ENCODE measurements around the gene SPDYE3. TPM values are rescaled to one million over a fixed set of nuclear protein-coding genes. Genes with fewer than 3 reads are reported as not detected.
"Not testable (repeated sequence)": the region's sequence is repeated elsewhere in the genome, so short reads cannot be mapped to it uniquely, and the experiment has no call there.

Gene SPDYE3
- total RNA-seq, 4 donors from 2014 or later = not detected

DNA sequence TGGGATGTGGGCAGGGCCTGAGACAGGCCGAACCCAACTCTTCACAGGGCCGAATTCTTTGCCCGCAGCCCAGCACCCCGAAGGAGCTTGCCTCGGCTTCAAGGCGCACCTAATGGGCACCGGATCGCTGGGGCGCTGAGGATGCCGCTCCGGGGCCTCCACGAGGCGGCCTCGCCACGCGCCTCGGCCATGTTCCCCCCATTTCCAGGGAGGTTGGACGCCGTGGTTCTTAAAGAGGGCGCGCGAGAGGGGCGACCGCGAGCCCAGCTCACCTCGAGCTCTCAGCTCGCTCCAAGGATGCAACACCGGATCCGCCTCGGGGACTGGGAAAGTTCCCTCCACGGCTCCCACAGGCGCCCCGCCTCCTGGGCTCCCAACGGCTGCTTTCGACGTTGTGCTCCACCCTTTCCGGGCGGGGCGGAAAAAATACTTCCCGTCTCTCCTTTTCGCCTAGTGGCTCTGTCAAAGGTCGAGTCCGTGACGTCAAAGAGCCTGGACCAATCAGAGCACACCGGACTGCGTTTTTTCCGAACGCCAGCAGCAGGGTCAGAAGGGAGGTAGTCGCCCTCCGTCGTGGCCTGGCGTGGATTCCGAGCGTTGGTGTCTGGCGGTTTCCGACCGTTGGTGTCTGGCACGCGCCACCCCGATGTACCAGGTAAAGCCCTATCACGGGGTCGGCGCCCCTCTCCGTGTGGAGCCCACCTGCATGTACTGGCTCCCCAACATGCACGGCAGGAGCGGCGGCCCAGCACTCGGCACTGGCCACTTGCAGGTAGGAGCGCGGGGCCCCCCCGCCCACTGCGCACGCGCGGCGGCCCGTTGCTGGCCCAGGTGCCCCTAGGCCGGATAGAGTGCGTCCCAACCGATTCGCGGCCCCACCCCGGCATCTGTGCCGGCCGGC, 28.3 kb downstream of the SPDYE3 start:
- ATAC-seq = peak; percentile 99 to 100

GRCh38 chr7:100338083-100338696, 30.7 kb downstream of the SPDYE3 start:
- ATAC-seq, H3K9me3 ChIP-seq, H3K27me3 ChIP-seq, H3K4me3 ChIP-seq, DNase-seq: not testable (repeated sequence)
- Histone ChIP-seq H3K27ac (peak overlapping the region; percentile 22 to 97 (median 94)), H3K36me3 (peaks cover 0 to 22% of the 10 kb centered on the region in 2 donors), H3K4me1 (peaks cover 22 to 31% of the 10 kb centered on the region in 2 donors)
- intact Hi-C loops (cut with DNase I; ENCODE audit: low total_unique reads) = loop anchor here (5.0 kb wide), 1 partner anchor 89 kb away; the partner anchor contains the start of genes MEPCE and ZCWPW1
- in situ Hi-C loops (cut with MboI; ENCODE audit: low sequenced_read_pairs in 4 of 4) = loop anchor here in 2 of 4 donors (25.0 kb wide), 2 partner anchors 176 to 201 kb away; partner anchors contain the start of genes GAL3ST4 (in 1 of the 2), LAMTOR4 (in 1 of the 2), MBLAC1 (in 1 of the 2) and TRAPPC14 (in 1 of the 2)

More for the DNA sequence above, 28.3 kb downstream of the SPDYE3 start:
- Histone ChIP-seq H3K4me3 (peak overlapping the region; percentile 77 to 90 (median 82)), H3K27ac (peak overlapping the region; percentile 92 to 97 (median 94)), H3K36me3 (peaks cover 0 to 16% of the 10 kb centered on the region in 2 donors), H3K4me1 (peaks cover 8 to 16% of the 10 kb centered on the region in 2 donors)
- in situ Hi-C loops (cut with MboI; ENCODE audit: low sequenced_read_pairs in 4 of 4) = loop anchor here in 2 of 4 donors (25.0 kb wide), 2 partner anchors 174 to 199 kb away; partner anchors contain the start of genes GAL3ST4 (in 1 of the 2), LAMTOR4 (in 1 of the 2), MBLAC1 (in 1 of the 2) and TRAPPC14 (in 1 of the 2)
- TF ChIP-seq POLR2A (IDR thresholded peaks at IDR 0.05) (peak; percentile 100), CTCF (IDR thresholded peaks at IDR 0.05 in 4 of 5, conservative IDR thresholded peaks at IDR 0.05 in 1 of 5) (peak in 2 of 5 experiments; percentile 17 to 20)
- not testable (repeated sequence) for H3K9me3 ChIP-seq, H3K27me3 ChIP-seq
- peak; percentile 87 to 95 for DNase-seq
- intact Hi-C loops (cut with DNase I; ENCODE audit: low total_unique reads) = loop anchor here (5.0 kb wide), 1 partner anchor 91 kb away; the partner anchor contains the start of genes MEPCE and ZCWPW1

DNA sequence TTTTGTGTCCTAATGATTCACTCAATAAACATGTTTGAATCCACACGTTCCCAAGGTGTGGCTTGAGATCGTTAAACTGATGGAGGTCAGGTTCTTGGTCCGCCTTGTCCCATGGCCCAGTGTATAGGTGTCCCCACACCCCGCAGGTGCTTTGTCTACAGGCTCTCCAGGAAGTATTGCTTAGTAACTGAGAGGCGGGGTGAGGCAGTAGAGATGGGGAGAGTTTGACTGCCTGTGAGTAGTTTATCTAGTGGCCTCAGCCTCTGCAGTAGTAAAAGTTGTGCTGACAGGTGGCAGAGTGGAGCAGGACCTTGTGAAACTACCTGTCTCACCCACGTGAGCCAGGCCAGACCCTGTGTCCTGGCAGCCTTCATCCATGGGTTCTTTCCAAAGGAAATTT, 33.8 kb downstream of the SPDYE3 start:
- H3K36me3 ChIP-seq = peaks cover 0 to 26% of the 10 kb centered on the region in 2 donors

DNA sequence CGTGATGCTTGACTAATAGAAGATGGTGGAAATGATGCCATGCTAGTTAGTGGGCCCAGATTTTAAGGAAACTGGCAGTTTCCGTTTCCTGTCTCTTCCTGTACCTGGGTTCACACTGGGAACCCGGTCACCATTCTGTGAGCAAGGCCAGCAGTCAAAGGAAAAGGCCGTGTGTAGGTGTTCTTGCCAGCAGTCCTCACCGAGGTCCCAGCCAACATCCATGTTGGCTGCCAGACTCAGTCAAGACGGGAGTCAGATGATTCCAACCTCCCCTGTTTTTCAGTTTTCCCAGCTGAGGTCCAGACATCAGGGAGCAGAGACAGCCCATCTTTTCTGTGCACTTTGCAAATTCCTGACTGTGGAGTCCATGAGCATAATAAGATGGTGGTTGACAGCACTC, 35.3 kb downstream of the SPDYE3 start:
- TF ChIP-seq CTCF (IDR thresholded peaks at IDR 0.05 in 4 of 5, conservative IDR thresholded peaks at IDR 0.05 in 1 of 5) = no peak
- no peak for TF ChIP-seq POLR2A (IDR thresholded peaks at IDR 0.05)
- intact Hi-C loops (cut with DNase I; ENCODE audit: low total_unique reads) (loop anchor here (10.0 kb wide), 2 partner anchors 68 to 128 kb away; partner anchors contain the start of gene PVRIG), in situ Hi-C loops (cut with MboI; ENCODE audit: low sequenced_read_pairs in 4 of 4) (loop anchor here in 2 of 4 donors (25.0 kb wide), 2 partner anchors 180 to 205 kb away; partner anchors contain the start of genes GAL3ST4 (in 1 of the 2), LAMTOR4 (in 1 of the 2), MBLAC1 (in 1 of the 2) and TRAPPC14 (in 1 of the 2))
- H3K4me1 ChIP-seq = peaks cover 34 to 37% of the 10 kb centered on the region in 2 donors
- H3K36me3 ChIP-seq = peaks cover 0 to 35% of the 10 kb centered on the region in 2 donors
- peak; percentile 51 to 72 for ATAC-seq
- H3K4me3 ChIP-seq = no peak overlapping the region
- H3K27ac ChIP-seq = peak overlapping the region; percentile 83 to 90 (median 87)
- H3K27me3 ChIP-seq = no peaks in the 10 kb centered on the region
- H3K9me3 ChIP-seq = no peaks in the 10 kb centered on the region
- peak in 1 of 2 donors; percentile 62 for DNase-seq

More for the DNA sequence above, 33.8 kb downstream of the SPDYE3 start:
- H3K9me3 ChIP-seq, H3K4me3 ChIP-seq, H3K27me3 ChIP-seq: not testable (repeated sequence)
- peak overlapping the region; percentile 52 to 90 (median 71) for H3K27ac ChIP-seq
- DNase-seq (peak in 1 of 2 donors; percentile 44), ATAC-seq (peak in 1 of 2 donors; percentile 39)
- intact Hi-C loops (cut with DNase I; ENCODE audit: low total_unique reads) (loop anchor here (10.0 kb wide), 2 partner anchors 66 to 126 kb away; partner anchors contain the start of gene PVRIG), in situ Hi-C loops (cut with MboI; ENCODE audit: low sequenced_read_pairs in 4 of 4) (loop anchor here in 2 of 4 donors (25.0 kb wide), 2 partner anchors 179 to 204 kb away; partner anchors contain the start of genes GAL3ST4 (in 1 of the 2), LAMTOR4 (in 1 of the 2), MBLAC1 (in 1 of the 2) and TRAPPC14 (in 1 of the 2))
- H3K4me1 ChIP-seq = peaks cover 36 to 44% of the 10 kb centered on the region in 2 donors

DNA sequence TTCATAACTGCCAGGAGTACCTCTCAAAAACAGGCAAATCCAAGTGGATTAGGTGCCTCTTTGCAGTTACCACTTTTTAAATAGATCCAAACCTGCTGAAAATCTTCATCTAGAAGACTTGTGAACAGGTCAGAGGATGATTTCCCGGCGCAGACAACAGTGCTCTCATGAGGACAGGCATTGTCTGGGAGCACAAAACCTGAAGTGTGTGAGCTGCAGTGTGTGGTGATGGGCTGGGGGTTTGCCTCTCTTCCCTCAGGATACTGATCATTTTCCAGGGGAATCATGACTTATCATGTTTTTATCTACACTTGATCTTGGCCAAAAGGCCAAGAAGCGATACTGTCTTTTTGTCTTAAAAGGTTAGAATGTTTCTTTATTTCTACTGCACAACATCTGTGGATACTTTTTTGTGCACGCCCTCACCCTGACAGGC, 36.6 kb downstream of the SPDYE3 start:
- not testable (repeated sequence) for H3K4me3 ChIP-seq, DNase-seq, H3K27me3 ChIP-seq, H3K9me3 ChIP-seq, ATAC-seq
- in situ Hi-C loops (cut with MboI; ENCODE audit: low sequenced_read_pairs in 4 of 4) (loop anchor here in 2 of 4 donors (25.0 kb wide), 2 partner anchors 182 to 207 kb away; partner anchors contain the start of genes GAL3ST4 (in 1 of the 2), LAMTOR4 (in 1 of the 2), MBLAC1 (in 1 of the 2) and TRAPPC14 (in 1 of the 2)), intact Hi-C loops (cut with DNase I; ENCODE audit: low total_unique reads) (loop anchor here (10.0 kb wide), 2 partner anchors 69 to 129 kb away; partner anchors contain the start of gene PVRIG)
- peaks cover 32 to 39% of the 10 kb centered on the region in 2 donors for H3K4me1 ChIP-seq
- peaks cover 0 to 39% of the 10 kb centered on the region in 2 donors for H3K36me3 ChIP-seq
- H3K27ac ChIP-seq = peak overlapping the region; percentile 83 to 90 (median 87)
